Left renal pelvis (tissue), 4 donors: ENCODE results near the gene ABLIM1. TPM values are rescaled to one million over a fixed set of nuclear protein-coding genes. Genes with fewer than 3 reads are reported as not detected.

Experiments
- DNase-seq, 4 donors: peaks; one replicate each; pipeline ENCODE4 v3.0.0-alpha.2; 2013; ENCODE audit warnings: low read depth in 4 of 4, low spot score in 3 of 4
- polyA plus RNA-seq, 4 donors: library from polyadenylated mRNA; unstranded; fragments of 120-200 nt; gene quantifications; one replicate each; pipeline ENCODE4 v1.2.1, GENCODE V29; 2013; ENCODE audit not compliant: insufficient read length in 4 of 4

ABLIM1 gene
- polyA plus RNA-seq, 4 donors: 91.3 to 111 (median 103) TPM

DNA sequence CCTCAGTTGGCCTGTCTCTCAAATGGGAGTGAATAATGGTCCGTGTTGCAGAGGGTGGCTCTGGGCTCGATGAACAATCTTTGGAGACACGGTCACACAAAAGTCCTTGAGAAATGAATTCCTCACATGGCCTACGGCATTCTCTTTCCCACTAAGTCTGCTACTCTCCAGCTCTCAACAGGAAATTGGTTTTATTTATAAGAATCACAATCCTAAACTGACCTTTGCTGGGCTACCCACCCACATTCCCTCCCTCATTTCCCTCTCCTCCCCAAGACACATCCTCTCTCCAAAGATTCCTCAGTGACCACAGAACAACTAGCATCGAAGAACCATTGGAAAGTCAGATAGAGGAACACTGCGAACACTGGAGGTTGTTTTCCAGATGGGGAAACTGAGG, 258.5 kb downstream of the ABLIM1 start:
- DNase-seq: no peak

GRCh38 chr10:114398587-114399331, 259.3 kb downstream of the ABLIM1 start:
- DNase-seq: no peak

- no peak for DNase-seq
These were observed 260.4 kb downstream of the ABLIM1 start for GRCh38 chr10:114397651-114398145.

DNA sequence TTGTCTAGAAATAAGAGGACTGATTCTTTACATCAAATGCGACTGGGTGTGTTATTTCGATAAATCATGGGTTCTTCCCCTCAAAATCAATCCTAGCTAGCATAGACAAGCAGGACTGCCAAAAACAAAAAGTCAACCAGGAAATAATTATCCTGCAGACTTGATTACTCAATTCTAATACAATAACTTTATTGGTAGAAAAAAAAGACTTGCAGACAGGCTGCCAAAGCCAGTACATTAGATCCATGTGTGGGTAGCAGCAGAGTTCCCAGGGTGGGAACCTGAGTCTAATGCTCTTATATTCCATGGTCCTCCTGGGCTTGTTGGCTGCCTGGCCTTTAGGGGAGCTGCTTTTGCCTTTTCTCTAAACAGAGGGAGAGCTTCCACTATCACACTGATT, 261.6 kb downstream of the ABLIM1 start:
- no peak for DNase-seq

DNA sequence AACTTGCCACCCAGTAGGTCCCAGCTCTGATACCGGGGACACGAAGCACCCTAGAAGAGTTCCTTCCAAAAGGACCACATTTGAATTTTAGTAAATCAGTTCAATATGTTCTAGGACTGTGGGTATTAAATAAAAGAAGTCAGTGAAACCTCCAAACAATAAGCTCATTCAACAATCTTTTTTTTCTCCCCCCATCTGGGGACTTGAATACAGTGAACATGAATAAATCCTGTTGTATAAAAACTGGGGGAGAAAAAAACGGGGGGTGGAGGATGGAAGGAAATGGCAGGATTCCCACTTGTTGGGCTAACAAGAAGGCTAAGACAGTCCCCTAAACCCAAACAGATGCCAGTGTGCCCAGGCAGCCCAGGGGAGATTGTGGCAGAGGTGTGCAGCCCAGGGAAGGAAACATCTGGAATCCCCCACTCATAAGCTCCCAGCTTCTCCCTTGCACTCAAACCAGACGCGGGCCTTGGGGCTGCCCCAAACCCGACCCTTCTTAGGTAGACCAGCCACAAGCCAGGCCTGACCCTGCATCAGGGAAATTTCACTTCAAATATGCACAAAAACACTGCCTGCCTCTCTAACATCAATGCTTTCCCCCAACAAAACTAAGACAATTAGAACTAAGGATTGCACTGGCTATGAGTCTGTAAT, 262.6 kb downstream of the ABLIM1 start:
- no peak for DNase-seq

DNA sequence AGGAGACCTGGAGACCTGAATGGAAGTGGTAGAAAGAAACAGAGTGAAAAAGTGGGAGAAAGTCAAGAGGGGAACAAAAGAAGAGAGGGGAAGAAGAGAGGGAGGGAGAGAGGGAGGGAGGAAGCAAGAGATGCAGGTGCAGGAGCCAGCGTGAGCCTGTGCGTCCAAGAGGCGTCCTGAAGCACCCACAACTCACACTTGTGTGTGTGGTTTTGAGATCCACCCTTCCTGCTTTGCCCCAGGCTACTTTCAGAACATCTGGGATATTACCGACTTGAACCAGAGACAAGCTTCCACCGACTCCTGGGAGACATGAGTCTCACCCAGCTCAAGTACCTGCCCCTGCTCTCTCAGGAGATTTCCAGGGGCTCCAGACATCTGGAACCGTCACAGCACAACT, 263.5 kb downstream of the ABLIM1 start:
- DNase-seq: no peak

- DNase-seq: no peak
These were observed 264.2 kb downstream of the ABLIM1 start for GRCh38 chr10:114393886-114394285.

- no peak for DNase-seq
These were observed 264.6 kb downstream of the ABLIM1 start for GRCh38 chr10:114393482-114393881.

DNA sequence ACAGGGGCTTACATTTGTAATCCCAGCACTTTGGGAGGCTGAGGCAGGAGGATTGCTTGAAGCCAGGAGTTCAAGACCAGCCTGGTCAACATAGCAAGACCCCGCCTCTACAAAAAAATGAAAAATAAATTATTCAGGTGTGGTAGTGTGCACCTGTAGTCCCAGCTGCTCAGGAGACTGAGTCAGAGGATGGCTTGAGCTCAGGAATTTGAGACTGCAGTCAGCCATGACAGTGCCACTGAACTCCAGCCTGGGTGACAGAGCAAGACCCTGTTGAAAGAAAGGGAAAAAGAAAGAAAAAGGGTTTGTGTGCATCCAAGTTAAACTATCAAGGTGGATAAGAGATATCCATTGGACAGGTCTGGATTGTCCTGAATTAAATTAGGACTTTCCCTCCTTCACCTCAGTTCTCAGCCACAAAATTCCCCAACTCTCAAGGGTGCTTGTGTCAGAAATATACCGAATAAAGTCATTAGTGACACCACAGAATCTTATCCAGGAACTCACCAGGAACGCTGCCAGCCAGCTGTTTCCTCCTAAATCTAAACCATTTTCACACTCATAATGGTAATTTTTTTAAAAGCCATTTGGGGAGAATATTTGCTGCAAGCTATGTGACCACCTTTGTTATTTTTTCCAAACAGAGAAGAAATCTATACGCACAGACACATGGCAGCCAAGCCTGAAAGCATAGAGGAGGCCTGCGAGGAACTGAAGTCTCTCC, 265.8 kb downstream of the ABLIM1 start:
- DNase-seq: no peak

DNA sequence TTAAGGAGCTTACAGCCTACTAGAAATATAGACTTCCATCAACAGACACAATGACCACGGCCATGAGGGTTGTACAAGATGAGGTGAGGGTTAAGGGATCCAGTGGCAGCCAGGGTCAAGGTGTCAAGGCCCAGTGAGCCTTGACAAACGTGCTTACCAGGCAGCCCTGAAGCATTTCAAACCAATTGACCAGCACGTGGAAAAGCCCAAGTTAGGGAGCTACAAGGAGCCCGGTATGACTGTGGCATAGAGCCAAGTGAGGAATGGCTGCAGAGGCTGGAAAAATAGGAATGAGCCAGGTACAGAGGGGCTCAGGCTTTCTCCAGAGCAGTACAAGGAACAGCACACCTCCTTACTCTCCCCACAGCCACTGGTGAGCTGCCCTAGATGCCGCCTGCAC, 266.5 kb downstream of the ABLIM1 start:
- no peak for DNase-seq

GRCh38 chr10:114389426-114389825, 268.6 kb downstream of the ABLIM1 start:
- DNase-seq: no peak

GRCh38 chr10:114388275-114388674, 269.8 kb downstream of the ABLIM1 start:
- no peak for DNase-seq

DNA sequence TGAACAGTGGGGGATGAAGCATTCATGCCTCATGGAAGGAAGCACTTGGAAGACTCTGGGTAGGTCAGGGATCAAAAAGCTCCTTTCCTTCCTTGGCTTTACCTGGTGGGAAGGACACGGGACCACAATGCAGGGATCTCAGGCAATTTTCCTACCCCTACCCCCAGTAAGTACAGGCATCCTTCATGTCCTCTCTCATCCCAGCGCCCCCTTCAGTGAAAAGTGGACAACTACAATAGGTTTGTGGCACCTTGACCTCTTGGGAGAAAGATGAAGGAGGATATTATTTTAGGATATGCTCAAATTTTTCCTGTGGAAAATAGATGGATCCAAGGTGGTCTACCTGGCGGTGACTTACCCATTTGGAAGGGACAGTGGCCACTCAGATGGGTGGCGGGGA, 270.3 kb downstream of the ABLIM1 start:
- no peak for DNase-seq

DNA sequence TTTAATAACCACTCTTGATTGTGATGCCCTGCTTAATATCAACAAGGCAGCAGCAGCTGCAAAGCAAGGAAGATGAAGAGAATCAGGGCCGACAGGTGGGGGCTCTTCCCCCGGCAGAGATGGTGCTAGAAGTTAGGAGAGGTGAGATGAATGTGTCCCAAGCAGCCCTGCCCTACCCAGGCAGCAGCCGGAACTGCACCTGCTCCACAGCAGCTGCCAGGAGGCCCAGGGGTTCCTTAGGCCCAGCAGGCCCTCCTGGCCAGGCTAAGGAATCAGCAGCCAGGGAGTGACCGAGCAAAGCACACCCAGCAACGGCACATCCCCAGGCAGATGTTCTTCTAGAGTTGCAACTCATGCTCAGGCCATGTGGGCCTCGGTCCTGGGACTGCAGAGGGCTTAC, 271.6 kb downstream of the ABLIM1 start:
- DNase-seq: no peak

DNA sequence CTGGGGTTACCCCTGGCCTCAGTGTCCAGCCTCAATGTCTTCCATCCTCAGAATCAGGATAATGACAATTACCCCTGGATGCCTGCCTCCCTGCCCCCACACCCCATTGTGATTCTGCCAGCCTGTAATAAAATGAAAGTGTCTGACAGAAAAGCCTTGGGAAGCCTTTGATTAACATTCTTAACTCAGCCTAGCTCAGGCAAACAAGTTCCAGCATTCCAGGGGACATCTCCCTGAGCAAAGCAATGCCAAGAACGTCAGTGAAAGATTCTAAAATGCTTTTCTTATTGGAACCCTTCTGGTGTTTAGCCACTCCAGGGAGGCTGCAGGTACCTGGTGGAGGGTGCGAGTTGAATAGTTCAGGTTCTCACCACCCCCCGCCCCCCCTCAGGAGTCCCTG, 272.5 kb downstream of the ABLIM1 start:
- no peak for DNase-seq

GRCh38 chr10:114384601-114385000, 273.5 kb downstream of the ABLIM1 start:
- no peak for DNase-seq

- no peak for DNase-seq
These were observed 273.9 kb downstream of the ABLIM1 start for GRCh38 chr10:114384181-114384580.
